Measurements from ENCODE around the gene TEX101. TPM values are rescaled to one million over a fixed set of nuclear protein-coding genes. Genes with fewer than 3 reads are reported as not detected.

Gene TEX101
- total RNA-seq, 1 experiment from 2014 or later: not detected

DNA sequence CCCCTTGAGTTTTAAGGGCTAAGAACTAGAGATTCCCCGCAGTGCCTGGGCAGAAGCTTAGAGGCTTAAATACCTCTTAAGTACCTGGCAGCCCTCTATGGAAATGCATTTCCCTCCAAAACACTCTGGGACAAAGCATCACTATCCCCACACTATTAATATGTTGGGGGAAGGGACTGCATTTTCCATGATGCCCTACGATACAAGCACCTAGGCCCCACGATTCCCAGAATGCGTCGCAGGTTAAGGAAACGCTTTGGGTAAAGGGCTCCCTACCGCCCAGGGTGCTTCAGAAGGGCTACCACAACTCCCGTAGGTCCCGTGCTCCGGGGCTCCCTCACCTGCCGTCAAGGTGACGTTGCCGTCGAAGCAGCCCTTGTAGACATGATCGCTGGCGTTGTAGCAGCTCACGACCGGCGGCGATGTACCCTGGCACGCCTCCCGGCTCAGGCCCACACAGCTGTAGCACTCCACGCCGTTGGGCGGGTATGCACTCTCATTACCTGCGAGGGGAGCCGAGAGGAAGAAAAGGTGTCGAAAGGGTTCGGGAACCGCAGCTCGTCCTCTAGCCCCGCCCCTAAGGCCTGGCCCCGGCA, 48.2 kb downstream of the TEX101 start:
- no peak overlapping the region for H4K91ac ChIP-seq (ENCODE audit: insufficient read length, low read depth, low read length)
- H3K79me1 ChIP-seq (ENCODE audit: insufficient read depth, low read depth, low read length, poor library complexity, severe bottlenecking): no peaks in the 10 kb centered on the region
- H3K56ac ChIP-seq (ENCODE audit: insufficient read length, low read depth, low read length): no peak overlapping the region
- H3K9ac ChIP-seq (ENCODE audit: extremely low read depth, insufficient read length, low read length): peak overlapping the region; percentile 50
- peak overlapping the region; percentile 55 for H3K18ac ChIP-seq (ENCODE audit: insufficient read length, low read depth, low read length)
- no peak for DNase-seq
- Mint-ChIP-seq H3K27me3 (ENCODE audit: low read depth) (peaks cover 48% of the 10 kb centered on the region), H3K9me3 (no peaks in the 10 kb centered on the region), H3K4me1 (peaks cover 12 to 15% of the 10 kb centered on the region in 2 experiments), H3K27ac (peak overlapping the region in 2 of 3 experiments; percentile 55 to 82; a peak in 2 of 7 replicates), H3K36me3 (ENCODE audit: insufficient read depth in 1 of 3, low read depth in 3 of 3) (no peaks in the 10 kb centered on the region; a peak in 2 of 7 replicates), H3K4me3 (peak overlapping the region; percentile 81 to 91)
- H3K27me3 ChIP-seq (ENCODE audit: insufficient read depth, low read length): no peaks in the 10 kb centered on the region; the same call in none of the 2 replicates
- no CpG with 5 or more reads among the region's 33 CpGs for WGBS (ENCODE audit: extremely low coverage, insufficient read length, low lambda C conversion rate)
- H2AFZ ChIP-seq (ENCODE audit: low read length): no peak overlapping the region
- H2AK5ac ChIP-seq (ENCODE audit: insufficient read length, low read length): no peak overlapping the region
- H3K4me1 ChIP-seq (ENCODE audit: insufficient read depth, low read length): no peaks in the 10 kb centered on the region; the same call in 1 of the 2 replicates
- peak overlapping the region; percentile 80; the same call in 1 of the 2 replicates for H3K14ac ChIP-seq (ENCODE audit: insufficient read depth, low read length)
- peaks cover 11% of the 10 kb centered on the region for H3K23me2 ChIP-seq (ENCODE audit: insufficient read length, low read depth, low read length, poor library complexity, severe bottlenecking)
- H2BK12ac ChIP-seq (ENCODE audit: insufficient read length, low read depth, low read length): no peak overlapping the region
- H2BK5ac ChIP-seq (ENCODE audit: insufficient read length, low read length): no peak overlapping the region
- H2BK15ac ChIP-seq (ENCODE audit: low read depth, low read length): no peak overlapping the region
- H4K8ac ChIP-seq (replicated peaks; ENCODE audit: insufficient read length, low read depth, low read length): no peak overlapping the region
- H4K20me1 ChIP-seq (ENCODE audit: control insufficient read depth, insufficient read depth, insufficient read length): no peaks in the 10 kb centered on the region
- no peak overlapping the region for H3K4ac ChIP-seq (ENCODE audit: low read depth, low read length)
- H3K27ac ChIP-seq (ENCODE audit: insufficient read length, low read depth, low read length): no peak overlapping the region
- no peaks in the 10 kb centered on the region for H3K9me3 ChIP-seq (ENCODE audit: control insufficient read depth, low read depth, low read length)
- TF ChIP-seq, protein P1, sequence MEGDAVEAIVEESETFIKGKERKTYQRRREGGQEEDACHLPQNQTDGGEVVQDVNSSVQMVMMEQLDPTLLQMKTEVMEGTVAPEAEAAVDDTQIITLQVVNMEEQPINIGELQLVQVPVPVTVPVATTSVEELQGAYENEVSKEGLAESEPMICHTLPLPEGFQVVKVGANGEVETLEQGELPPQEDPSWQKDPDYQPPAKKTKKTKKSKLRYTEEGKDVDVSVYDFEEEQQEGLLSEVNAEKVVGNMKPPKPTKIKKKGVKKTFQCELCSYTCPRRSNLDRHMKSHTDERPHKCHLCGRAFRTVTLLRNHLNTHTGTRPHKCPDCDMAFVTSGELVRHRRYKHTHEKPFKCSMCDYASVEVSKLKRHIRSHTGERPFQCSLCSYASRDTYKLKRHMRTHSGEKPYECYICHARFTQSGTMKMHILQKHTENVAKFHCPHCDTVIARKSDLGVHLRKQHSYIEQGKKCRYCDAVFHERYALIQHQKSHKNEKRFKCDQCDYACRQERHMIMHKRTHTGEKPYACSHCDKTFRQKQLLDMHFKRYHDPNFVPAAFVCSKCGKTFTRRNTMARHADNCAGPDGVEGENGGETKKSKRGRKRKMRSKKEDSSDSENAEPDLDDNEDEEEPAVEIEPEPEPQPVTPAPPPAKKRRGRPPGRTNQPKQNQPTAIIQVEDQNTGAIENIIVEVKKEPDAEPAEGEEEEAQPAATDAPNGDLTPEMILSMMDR (conservative IDR thresholded peaks at IDR 0.05): no peak
- H4K5ac ChIP-seq (ENCODE audit: insufficient read length, low read depth, low read length): no peak overlapping the region
- H3K4me2 ChIP-seq (ENCODE audit: insufficient read depth, insufficient read length, low read length): peak overlapping the region; percentile 71
- H2BK20ac ChIP-seq (ENCODE audit: low read depth, low read length, poor library complexity, severe bottlenecking): no peak overlapping the region
- no peaks in the 10 kb centered on the region for H3K79me2 ChIP-seq (ENCODE audit: insufficient read depth, low read length)
- no peak overlapping the region for H3K23ac ChIP-seq (ENCODE audit: insufficient read length, low read depth, low read length)
- H3T11ph ChIP-seq (ENCODE audit: low read length): no peak overlapping the region
- no peak overlapping the region for H2BK120ac ChIP-seq (ENCODE audit: low read depth, low read length, poor library complexity, severe bottlenecking)

Data from H9 (cell line).